Measurements from ENCODE around the gene AOAH. TPM values are rescaled to one million over a fixed set of nuclear protein-coding genes. Genes with fewer than 3 reads are reported as not detected.

AOAH gene
- total and polyA plus RNA-seq, 2 of the 13 experiments (the other 11 are each of a cell fraction or from before 2014, with no cell fraction given), result not detected

DNA sequence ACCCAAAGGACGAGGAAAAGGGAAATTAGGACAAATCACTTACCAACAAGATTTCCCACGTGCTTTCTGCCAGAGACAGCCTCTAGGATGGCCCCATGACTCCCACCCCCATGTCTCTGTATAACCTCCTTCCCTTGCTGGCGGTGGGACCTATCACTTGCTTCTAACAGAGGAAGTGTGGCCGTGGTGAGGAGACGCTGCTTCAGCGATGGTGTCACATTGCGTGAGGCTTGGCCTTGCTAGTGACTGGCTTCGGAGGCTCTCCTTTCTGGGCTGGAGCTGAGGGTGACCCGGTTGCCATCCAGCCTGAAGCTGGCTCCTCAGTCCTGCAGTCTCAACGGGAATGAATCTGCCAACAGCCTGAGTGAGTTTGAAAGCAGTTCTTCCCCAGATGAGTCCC is 210.9 kb downstream of the AOAH start:
- no peaks in the 10 kb centered on the region for H4K20me1 ChIP-seq (ENCODE audit: insufficient read depth, low read length)
- DNase-seq (ENCODE audit: low spot score) (no peak), FAIRE-seq (no peak), ATAC-seq (no peak)
- no peak overlapping the region for H3K9ac ChIP-seq (ENCODE audit: insufficient read depth, low read depth, low read length)
- intact Hi-C loops (cut with micrococcal nuclease; ENCODE audit: unreplicated experiment), result no loop called here
- no peaks in the 10 kb centered on the region for H3K36me3 ChIP-seq (replicated peaks in 1 of 2; ENCODE audit: control insufficient read depth in 1 of 2, insufficient read depth in 2 of 2, low read length in 2 of 2)
- no peaks in the 10 kb centered on the region; a peak in 1 of 5 replicates for H3K27me3 ChIP-seq (ENCODE audit: control insufficient read depth in 1 of 2, insufficient read depth in 2 of 2, low read length in 2 of 2)
- no peaks in the 10 kb centered on the region for H3K9me3 ChIP-seq (ENCODE audit: low read length)
- ChIA-PET POLR2A (no interaction called here), CTCF (ENCODE audit: low intra/inter-chr PET ratio, low total read pairs) (no interaction called here)
- in situ Hi-C loops (cut with HindIII; ENCODE audit: extremely low pct_ligation_motif_present, low pct_unique_long_range_greater_than_20kb), result no loop called here
- no peak overlapping the region for H3K4me3 ChIP-seq (replicated peaks in 1 of 3; ENCODE audit: insufficient read depth in 1 of 3, low read depth in 2 of 3, low read length in 3 of 3)
- H2AFZ ChIP-seq (ENCODE audit: low read length), result no peak overlapping the region
- no peak overlapping the region for H3K27ac ChIP-seq (ENCODE audit: extremely low read length, insufficient read depth, low read length)
- no peaks in the 10 kb centered on the region for H3K79me2 ChIP-seq (ENCODE audit: insufficient read depth, low read length)
- BruUV-seq (replicated peaks), result no TSS peak
- 60% methylated on average over 8 of the region's 10 CpGs for WGBS (ENCODE audit: low lambda C conversion rate)
- H3K4me2 ChIP-seq (ENCODE audit: low read depth, low read length), result no peak overlapping the region
- H3K4me1 ChIP-seq (ENCODE audit: insufficient read depth, low read length), result no peaks in the 10 kb centered on the region
- TF ChIP-seq ZC3H4 (CRISPR knock-in tag; IDR thresholded peaks at IDR 0.05; ENCODE audit: borderline replicate concordance) (no peak), RNF2 (conservative IDR thresholded peaks at IDR 0.05; ENCODE audit: low read depth) (no peak), RNF219 (CRISPR knock-in tag; IDR thresholded peaks at IDR 0.05) (no peak), ZFP36L1 (CRISPR knock-in tag; IDR thresholded peaks at IDR 0.05) (no peak), CREB1 (IDR thresholded peaks at IDR 0.05) (no peak), CREB1 (CRISPR knock-in tag; IDR thresholded peaks at IDR 0.05) (no peak), ZNF281 (CRISPR knock-in tag; IDR thresholded peaks at IDR 0.05; ENCODE audit: borderline replicate concordance) (no peak), MYC (CRISPR knock-in tag; IDR thresholded peaks at IDR 0.05; ENCODE audit: borderline replicate concordance) (no peak), SRF (IDR thresholded peaks at IDR 0.05; ENCODE audit: low read depth, low read length) (no peak), CENPT (CRISPR knock-in tag; IDR thresholded peaks at IDR 0.05; ENCODE audit: low read depth) (no peak), ZNF496 (CRISPR knock-in tag; IDR thresholded peaks at IDR 0.05; ENCODE audit: insufficient replicate concordance) (no peak), AKNA (CRISPR knock-in tag; IDR thresholded peaks at IDR 0.05; ENCODE audit: borderline replicate concordance) (no peak), ATRX (CRISPR knock-in tag; IDR thresholded peaks at IDR 0.05; ENCODE audit: borderline replicate concordance) (no peak), NBN (conservative IDR thresholded peaks at IDR 0.05) (no peak), ZNF83 (CRISPR knock-in tag; IDR thresholded peaks at IDR 0.05; ENCODE audit: borderline replicate concordance) (no peak)
- TF ChIP-seq, protein P1, sequence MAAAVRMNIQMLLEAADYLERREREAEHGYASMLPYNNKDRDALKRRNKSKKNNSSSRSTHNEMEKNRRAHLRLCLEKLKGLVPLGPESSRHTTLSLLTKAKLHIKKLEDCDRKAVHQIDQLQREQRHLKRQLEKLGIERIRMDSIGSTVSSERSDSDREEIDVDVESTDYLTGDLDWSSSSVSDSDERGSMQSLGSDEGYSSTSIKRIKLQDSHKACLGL (CRISPR knock-in tag; IDR thresholded peaks at IDR 0.05), result no peak

All from HepG2 (cell line).